IPS-11a (cell line): ENCODE results near the gene KRTAP9-7.
"Not testable (repeated sequence)": the region's sequence is repeated elsewhere in the genome, so short reads cannot be mapped to it uniquely, and the experiment has no call there.

Experiments used
- H3K4me3 ChIP-seq: one replicate; pipeline ENCODE4 v1.5.1; 2013; ENCODE audit warnings: low read depth, low read length, control low read depth

Gene KRTAP9-7, protein sequence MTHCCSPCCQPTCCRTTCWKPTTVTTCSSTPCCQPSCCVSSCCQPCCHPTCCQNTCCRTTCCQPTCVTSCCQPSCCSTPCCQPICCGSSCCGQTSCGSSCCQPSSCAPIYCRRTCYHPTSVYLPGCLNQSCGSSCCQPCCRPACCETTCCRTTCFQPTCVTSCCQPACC

DNA sequence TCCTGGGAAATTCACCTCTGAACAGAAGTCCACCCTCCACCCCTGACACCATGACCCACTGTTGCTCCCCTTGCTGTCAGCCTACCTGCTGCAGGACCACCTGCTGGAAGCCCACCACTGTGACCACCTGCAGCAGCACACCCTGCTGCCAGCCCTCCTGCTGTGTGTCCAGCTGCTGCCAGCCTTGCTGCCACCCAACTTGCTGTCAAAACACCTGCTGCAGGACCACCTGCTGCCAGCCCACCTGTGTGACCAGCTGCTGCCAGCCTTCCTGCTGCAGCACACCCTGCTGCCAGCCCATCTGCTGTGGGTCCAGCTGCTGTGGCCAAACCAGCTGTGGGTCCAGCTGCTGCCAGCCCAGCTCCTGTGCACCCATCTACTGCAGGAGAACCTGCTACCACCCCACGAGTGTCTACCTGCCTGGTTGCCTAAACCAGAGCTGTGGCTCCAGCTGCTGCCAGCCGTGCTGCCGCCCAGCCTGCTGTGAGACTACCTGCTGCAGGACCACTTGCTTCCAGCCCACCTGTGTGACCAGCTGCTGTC is at the start of gene KRTAP9-7:
TSS of gene KRTAP9-7 (plus strand) at position 51 of the 543 bp plus-strand sequence. CDS start at position 51, 0 bp downstream.
- H3K4me3 ChIP-seq = not testable (repeated sequence)

DNA sequence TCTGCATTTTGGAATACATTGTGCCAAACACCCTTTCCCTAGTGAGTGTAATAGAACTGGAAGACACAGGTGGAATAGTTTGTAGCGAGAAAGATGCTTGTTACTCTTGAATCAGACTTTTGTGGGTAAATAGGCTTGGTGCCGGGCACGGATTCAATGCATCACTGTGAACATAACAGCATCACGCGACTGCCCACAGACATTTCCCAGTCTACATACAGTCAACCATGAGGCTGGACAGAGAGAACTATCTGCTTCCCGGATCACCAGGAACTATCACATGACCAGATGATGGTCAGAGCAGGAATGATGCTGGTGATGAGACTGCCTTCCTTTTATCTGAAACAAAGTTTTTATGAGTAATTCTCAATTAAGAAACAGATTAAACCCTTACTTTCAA is 49.4 kb upstream of the KRTAP9-7 start:
- no peak overlapping the region for H3K4me3 ChIP-seq

DNA sequence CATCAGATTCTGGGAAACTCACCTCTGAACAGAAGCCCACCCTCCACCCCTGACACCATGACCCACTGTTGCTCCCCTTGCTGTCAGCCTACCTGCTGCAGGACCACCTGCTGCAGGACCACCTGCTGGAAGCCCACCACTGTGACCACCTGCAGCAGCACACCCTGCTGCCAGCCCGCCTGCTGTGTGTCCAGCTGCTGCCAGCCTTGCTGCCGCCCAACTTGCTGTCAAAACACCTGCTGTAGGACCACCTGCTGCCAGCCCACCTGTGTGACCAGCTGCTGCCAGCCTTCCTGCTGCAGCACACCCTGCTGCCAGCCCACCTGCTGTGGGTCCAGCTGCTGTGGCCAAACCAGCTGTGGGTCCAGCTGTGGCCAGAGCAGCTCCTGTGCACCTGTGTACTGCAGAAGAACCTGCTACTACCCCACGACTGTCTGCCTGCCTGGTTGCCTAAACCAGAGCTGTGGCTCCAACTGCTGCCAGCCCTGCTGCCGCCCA is 48.9 kb upstream of the KRTAP9-7 start, which contains the start of gene KRTAP9-2:
TSS of gene KRTAP9-2 (plus strand) at position 51 of the 498 bp plus-strand sequence. CDS start at position 58, 7 bp downstream.
- H3K4me3 ChIP-seq = not testable (repeated sequence)

DNA sequence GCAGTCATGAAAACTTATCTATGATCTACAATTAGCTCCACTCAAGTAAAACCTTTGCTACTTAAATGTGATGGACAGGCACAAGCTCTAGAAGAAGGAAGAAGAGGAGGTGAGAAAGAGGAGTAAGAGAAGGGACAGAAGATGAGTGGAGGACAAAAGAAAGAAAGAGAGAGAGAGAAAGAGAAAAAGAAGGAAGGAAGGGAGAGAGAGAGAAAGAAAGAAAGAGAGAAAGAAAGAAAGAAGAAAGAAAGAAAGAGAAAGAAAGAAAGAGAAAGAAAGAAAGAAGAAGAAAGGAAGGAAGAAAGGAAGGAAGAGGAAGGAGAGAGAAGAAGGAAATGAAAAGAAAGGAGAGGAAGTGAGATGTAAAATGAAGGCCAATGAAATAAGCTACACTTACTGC is 45.4 kb upstream of the KRTAP9-7 start:
- H3K4me3 ChIP-seq = no peak overlapping the region

DNA sequence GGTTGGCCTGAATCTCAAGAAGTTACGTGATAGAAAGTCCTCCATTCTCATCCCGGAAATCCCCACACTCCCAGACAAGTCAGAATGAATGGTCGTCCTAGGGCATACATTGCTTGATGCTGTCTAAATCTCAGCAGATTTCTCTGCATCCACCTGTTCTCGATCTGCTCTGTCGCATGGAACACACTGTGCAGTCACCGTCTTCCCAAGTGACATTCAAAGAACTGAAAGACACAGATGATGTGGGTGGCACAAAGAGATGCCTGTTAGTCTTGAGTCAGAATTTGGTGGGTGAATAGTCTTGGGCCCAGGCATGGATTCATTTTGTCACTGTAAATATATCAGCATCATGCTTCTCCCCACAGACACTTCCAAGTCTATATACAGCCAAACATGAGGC is 43.8 kb upstream of the KRTAP9-7 start:
- no peak overlapping the region for H3K4me3 ChIP-seq

DNA sequence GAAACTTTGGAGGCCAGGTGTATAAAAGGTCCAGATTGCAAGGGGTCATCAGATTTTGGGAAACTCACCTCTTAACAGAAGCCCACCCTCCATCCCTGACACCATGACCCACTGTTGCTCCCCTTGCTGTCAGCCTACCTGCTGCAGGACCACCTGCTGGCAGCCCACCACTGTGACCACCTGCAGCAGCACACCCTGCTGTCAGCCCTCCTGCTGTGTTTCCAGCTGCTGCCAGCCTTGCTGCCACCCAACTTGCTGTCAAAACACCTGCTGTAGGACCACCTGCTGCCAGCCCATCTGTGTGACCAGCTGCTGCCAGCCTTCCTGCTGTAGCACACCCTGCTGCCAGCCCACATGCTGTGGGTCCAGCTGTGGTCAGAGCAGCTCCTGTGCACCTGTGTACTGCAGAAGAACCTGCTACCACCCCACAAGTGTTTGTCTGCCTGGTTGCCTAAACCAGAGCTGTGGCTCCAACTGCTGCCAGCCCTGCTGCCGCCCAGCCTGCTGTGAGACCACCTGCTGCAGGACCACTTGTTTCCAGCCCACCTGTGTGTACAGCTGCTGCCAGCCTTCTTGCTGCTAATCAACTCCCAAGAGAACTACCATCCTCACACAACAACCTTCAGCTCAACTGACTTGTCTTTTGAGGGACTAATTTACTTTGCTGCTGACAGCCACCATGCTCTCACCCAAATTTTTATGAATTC is 42.9 kb upstream of the KRTAP9-7 start, which contains the start of gene KRTAP9-3:
TSS of gene KRTAP9-3 (plus strand) at position 51 of the 707 bp plus-strand sequence. CDS start at position 104, 53 bp downstream.
- not testable (repeated sequence) for H3K4me3 ChIP-seq

DNA sequence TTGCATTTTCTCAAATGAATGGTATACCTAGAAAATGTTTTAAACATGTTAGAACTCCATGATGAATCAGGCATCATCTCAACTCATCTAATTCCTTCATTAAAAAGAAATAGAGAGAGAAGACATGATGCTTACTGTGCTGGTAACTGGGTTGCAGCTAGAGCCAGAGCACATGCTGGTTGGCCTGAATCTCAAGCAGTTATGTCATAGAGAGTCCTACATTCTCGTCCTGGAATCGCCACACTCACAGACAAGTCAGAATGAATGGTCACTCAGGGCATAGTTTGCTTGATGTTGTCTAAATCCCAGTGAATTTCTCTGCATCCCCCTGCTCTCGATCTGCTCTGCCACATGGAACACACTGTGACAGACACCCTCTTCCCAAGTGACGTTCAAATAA is 38.4 kb upstream of the KRTAP9-7 start:
- H3K4me3 ChIP-seq = not testable (repeated sequence)

DNA sequence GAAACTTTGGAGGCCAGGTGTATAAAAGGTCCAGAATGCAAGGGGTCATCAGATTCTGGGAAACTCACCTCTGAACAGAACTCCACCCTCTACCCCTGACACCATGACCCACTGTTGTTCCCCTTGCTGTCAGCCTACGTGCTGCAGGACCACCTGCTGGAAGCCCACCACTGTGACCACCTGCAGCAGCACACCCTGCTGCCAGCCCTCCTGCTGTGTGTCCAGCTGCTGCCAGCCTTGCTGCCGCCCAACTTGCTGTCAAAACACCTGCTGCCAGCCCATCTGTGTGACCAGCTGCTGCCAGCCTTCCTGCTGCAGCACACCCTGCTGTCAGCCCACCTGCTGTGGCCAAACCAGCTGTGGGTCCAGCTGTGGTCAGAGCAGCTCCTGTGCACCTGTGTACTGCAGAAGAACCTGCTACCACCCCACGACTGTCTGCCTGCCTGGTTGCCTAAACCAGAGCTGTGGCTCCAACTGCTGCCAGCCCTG is 37.5 kb upstream of the KRTAP9-7 start, which contains the start of gene KRTAP9-8:
TSS of gene KRTAP9-8 (plus strand) at position 51 of the 489 bp plus-strand sequence. CDS start at position 104, 53 bp downstream.
- not testable (repeated sequence) for H3K4me3 ChIP-seq

DNA sequence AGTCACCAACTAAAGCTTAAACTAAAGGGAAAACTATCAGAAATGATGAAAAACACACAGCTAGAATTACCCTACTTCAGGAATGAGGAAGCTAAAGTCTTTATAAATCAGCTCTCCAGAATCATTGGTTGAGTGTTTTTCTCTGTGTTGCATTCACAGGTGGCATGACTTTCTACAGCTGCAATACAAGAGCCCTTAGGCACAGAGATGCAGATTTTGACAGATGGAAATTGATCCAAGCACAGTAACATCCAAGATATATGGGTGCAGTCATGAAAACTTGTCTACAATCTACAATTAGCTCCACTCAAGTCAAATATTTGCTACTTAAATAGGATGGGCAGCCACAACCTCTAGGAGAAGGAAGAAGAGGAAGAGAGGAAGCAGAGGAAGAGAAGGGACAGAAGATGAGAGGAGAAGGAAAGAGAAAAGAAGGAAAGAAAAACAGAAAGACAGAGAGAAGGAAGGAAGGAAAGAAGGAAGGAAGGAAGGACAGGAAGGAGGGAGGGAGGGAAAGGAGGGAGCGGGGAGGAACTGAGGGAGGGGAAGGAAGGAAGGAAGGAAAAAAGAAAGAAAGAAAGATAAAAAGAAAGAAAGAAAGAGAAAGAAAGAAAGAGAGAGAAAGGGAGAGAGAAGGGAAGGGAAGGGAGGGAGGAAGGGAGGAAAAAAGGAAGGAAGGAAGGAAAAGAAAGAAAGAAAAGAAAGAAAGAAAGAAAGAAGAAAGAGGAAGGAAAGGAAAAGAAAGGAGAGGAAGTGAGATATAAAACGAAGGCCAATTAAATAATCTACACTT is 28.3 kb upstream of the KRTAP9-7 start:
- H3K4me3 ChIP-seq = not testable (repeated sequence)

DNA sequence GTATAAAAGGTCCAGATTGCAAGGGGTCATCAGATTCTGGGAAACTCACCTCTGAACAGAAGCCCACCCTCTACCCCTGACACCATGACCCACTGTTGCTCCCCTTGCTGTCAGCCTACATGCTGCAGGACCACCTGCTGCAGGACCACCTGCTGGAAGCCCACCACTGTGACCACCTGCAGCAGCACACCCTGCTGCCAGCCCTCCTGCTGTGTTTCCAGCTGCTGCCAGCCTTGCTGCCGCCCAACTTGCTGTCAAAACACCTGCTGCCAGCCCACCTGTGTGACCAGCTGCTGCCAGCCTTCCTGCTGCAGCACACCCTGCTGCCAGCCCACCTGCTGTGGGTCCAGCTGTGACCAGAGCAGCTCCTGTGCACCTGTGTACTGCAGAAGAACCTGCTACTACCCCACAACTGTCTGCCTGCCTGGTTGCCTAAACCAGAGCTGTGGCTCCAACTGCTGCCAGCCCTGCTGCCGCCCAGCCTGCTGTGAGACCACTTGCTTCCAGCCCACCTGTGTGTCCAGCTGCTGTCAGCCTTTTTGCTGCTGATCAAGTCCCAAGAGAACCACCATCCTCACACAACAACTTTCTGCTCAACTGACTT is 25.8 kb upstream of the KRTAP9-7 start, which contains the start of gene KRTAP9-4:
TSS of gene KRTAP9-4 (plus strand) at position 51 of the 604 bp plus-strand sequence. CDS start at position 85, 34 bp downstream.
- not testable (repeated sequence) for H3K4me3 ChIP-seq

DNA sequence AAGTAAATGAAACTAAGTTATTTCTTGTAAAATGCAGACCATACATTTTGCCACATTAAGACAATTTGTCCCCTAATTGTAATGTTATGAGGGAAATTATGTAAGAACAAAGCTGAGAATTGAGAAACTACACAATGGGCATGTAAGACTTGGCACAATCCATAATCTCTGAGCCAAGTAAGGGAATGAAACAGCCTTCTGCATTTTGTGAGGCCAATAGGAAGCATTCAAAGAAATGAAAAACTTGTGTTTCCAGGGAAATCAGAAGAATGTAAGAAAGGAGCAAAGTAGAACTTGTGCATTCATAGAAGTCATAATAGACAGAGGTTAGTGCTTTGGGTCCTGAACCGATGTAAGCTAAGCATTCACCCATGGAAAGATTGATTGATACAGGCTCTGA is 24.2 kb upstream of the KRTAP9-7 start:
- no peak overlapping the region for H3K4me3 ChIP-seq

DNA sequence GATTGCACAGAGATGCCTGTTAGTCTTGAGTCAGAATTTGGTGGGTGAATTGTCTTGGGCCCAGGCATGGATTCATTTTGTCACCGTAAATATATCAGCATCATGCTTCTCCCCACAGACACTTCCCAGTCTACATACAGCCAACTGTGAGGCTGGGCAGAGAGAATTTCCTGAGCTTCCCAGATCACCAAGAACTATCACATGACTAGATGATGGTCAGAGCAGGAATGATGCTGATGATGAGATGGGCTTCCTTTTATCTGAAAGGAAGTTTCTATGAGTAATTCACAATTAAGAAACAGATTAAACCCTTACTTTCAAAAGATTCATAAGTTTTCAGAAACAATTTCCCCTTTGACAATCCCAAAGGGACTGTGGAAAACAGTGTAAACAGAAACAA is 20.6 kb upstream of the KRTAP9-7 start:
- H3K4me3 ChIP-seq = no peak overlapping the region

DNA sequence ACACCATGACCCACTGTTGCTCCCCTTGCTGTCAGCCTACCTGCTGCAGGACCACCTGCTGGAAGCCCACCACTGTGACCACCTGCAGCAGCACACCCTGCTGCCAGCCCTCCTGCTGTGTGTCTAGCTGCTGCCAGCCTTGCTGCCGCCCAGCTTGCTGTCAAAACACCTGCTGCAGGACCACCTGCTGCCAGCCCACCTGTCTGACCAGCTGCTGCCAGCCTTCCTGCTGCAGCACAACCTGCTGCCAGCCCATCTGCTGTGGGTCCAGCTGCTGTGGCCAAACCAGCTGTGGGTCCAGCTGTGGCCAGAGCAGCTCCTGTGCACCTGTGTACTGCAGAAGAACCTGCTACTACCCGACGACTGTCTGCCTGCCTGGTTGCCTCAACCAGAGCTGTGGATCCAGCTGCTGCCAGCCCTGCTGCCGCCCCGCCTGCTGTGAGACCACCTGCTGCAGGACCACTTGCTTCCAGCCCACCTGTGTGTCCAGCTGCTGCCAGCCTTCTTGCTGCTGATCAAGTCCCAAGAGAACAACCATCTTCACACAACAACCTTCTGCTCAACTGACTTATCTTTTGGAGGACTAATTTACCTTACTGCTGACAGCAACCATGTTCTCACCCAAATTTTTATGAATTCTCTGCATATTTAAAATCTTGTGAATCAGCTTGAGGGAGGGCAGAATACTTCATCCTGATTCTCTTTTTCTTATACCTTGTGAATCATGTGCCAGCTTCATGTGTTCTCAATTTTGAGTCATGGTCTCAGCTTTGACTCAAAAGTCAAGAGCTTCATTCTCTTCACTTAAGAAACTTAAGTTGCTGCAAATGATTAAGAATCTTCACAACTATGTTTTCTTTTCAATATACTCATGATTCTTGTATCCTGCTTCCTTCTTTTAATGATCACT is 19.9 kb upstream of the KRTAP9-7 start, which contains the start of gene KRTAP9-9:
TSS of gene KRTAP9-9 (plus strand) at position 4 of the 910 bp plus-strand sequence.
- H3K4me3 ChIP-seq = not testable (repeated sequence)

DNA sequence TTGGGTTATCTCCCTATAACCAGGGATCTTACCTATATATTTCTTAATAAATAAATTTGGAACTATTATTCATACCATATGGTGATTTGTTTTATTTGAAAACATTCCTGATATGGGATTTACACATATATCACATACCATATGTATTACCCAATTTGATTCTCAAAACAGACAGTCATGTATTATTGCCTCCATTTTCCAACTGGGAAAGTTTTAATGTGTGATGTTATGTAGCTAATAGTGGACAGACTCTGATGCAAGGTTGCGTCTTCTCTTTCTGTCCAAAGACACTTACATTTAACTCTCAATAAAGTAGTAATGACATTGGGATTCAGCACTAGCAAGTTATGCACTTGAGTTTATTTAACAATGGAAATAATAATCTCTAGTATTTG is 19.2 kb upstream of the KRTAP9-7 start:
- H3K4me3 ChIP-seq = no peak overlapping the region

DNA sequence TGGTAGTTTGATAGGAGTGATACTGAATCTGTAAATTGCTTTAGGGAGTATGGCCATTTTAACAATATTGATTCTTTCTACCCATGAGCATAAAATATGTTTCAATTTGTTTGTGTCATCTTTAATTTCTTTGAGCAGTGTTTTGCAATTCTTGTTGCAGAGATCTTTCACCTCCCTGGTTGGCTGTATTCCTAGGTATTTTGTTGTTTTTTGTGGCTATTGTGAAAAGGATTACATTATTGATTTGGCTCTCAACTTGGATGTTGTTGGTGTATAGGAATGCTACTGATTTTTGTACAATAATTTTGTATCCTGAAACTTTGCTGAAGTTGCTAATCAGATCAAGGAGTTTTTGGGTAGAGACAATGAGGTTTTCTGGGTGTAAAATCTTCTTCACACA is 17.1 kb upstream of the KRTAP9-7 start:
- no peak overlapping the region for H3K4me3 ChIP-seq

DNA sequence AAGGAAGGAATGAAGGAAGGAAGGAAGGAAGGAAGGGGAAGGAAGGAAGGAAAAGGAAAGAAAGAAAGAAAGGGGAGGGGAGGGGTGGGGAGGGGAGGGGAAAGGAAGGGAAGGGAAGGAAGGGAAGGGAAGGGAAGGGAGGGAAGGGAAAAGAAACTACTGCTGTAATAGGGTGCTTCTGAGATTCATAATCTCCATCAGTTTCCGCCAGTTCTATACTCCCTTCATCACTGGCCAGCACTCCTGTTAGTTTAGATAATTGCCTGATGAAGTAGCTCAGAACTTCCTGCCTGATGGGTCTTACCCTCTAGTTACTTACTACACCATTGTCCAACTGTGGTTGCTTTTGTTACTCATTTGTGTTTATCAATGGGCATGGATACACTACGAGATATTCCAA is 12.3 kb upstream of the KRTAP9-7 start:
- H3K4me3 ChIP-seq = no peak overlapping the region

DNA sequence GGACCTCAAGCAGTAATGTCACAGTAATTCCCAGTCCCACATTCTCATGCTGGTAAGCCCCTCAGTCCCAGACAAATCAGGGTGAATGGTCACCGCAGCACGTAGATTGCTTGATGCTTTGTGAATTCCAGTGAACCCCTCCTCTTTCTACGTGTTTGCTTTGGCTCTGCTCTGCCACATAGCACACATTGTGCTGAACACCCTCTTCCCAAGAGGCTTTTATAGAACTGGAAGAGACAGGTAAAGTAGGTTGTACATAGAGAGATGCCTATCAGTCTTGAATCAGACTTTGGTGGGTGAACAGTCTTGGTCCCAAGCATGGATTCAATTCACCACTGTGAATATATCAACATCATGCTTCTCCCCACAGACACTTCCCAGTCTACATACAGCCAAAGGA is 10.9 kb upstream of the KRTAP9-7 start:
- H3K4me3 ChIP-seq = no peak overlapping the region

DNA sequence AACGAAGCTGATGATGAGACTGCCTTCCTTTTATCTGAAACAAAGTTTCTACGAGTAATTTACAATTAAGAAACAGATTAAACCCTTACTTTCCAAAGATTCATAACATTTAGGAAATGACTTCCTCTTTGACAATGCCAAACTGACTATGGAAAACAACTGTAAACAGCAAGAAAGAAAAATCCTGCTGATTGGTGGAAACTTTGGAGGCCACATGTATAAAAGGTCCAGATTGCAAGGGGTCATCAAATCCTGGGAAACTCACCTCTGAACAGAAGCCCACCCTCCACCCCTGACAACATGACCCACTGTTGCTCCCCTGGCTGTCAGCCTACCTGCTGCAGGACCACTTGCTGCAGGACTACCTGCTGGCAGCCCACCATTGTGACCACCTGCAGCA is 10.4 kb upstream of the KRTAP9-7 start, which contains the start of gene KRTAP9-6:
TSS of gene KRTAP9-6 (plus strand) at position 301 of the 400 bp plus-strand sequence. CDS start at position 301, 0 bp downstream.
- no peak within 1 kb of the TSS for H3K4me3 ChIP-seq

DNA sequence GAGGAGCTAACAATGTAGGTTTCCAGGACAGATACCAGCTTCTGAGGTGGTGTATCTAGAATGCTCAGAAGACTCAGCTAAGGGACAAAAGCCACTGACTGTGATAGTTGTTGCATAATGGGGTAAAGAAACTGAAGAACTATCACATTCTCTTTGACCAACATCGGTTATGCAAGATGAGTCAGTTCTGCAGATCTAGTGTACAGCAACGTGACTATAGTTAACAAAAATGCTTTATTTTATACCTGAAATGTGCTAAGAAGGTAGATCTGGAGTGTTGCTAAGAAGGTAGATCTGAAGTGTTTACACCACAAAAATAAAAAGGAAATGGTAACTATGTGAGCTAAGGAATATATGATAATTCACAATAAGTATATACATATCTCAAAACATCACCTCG is 7.8 kb upstream of the KRTAP9-7 start:
- H3K4me3 ChIP-seq = no peak overlapping the region
